Transverse colon (tissue), 4 donors: ENCODE results near the gene UNC80. TPM values are rescaled to one million over a fixed set of nuclear protein-coding genes. Genes with fewer than 3 reads are reported as not detected.
"Not testable (repeated sequence)": the region's sequence is repeated elsewhere in the genome, so short reads cannot be mapped to it uniquely, and the experiment has no call there.

ENCODE experiments used
- DNase-seq: peaks from one replicate; pipeline ENCODE4 v3.0.0-alpha.2; 2019
- H3K27ac ChIP-seq, 4 donors: fragments of 200-600 bp; sonication (generic); 2 replicates each; pipeline ENCODE4 v1.5.1; 2016 to 2018; ENCODE audit warnings: inconsistent platforms in 4 of 4
- H3K27me3 ChIP-seq: fragments of 200-600 bp; sonication (generic); 2 replicates; pipeline ENCODE4 v1.5.1; 2017; ENCODE audit warnings: inconsistent platforms
- H3K36me3 ChIP-seq, 4 donors: fragments of 200-600 bp; sonication (generic); 2 replicates each; pipeline ENCODE4 v1.5.1; 2017 to 2019; ENCODE audit warnings: inconsistent platforms in 4 of 4
- H3K4me1 ChIP-seq, 4 donors: fragments of 200-600 bp; sonication (generic); 2 replicates each; pipeline ENCODE4 v1.5.1; 2017 to 2020; ENCODE audit warnings: inconsistent platforms in 4 of 4
- H3K4me3 ChIP-seq, 4 donors: fragments of 200-600 bp; sonication (generic); 1 replicate in 1 of 4; 2 replicates in 3 of 4; pipeline versions ENCODE4 v1.5.1 to v1.6.1; 2017 to 2019; ENCODE audit warnings: inconsistent platforms in 4 of 4
- H3K9me3 ChIP-seq, 2 donors: fragments of 200-600 bp; sonication (generic); 2 replicates each; pipeline ENCODE4 v1.5.1; 2017 to 2019; ENCODE audit warnings: inconsistent platforms in 2 of 2
- EP300 ChIP-seq: sonication (generic); formaldehyde crosslinking; IDR thresholded peaks from one replicate; pipeline ENCODE4 v1.6.1; 2017; ENCODE audit warnings: antibody characterized with exemption, low read depth
- POLR2A ChIP-seq: fragments of 450-650 bp; IDR thresholded peaks from one replicate; pipeline ENCODE4 v1.6.1; 2016; ENCODE audit warnings: antibody characterized with exemption, mild to moderate bottlenecking, moderate library complexity
- POLR2AphosphoS5 ChIP-seq, 3 donors: sonication (generic); formaldehyde crosslinking; IDR thresholded peaks; one replicate each; pipeline ENCODE4 v1.6.1; 2016; ENCODE audit warnings: antibody characterized with exemption in 3 of 3
- WGBS, 2 donors: methylation state at CpG; one replicate each; pipeline ENCODE4 v1.1.5; 2018; ENCODE audit warnings: low coverage in 1 of 2; 5-methylcytosine and 5-hydroxymethylcytosine counted together
- in situ Hi-C, 4 donors: fragments of 200-750 bp; cut with MboI; loops; one replicate each; pipeline versions ENCODE4 v1.15.0 to v1.15.1; 2017; ENCODE audit warnings: low sequenced_read_pairs in 3 of 4, low pct_ligation_motif_present in 1 of 4, low pct_unique_long_range_greater_than_20kb in 1 of 4
- intact Hi-C: fragments of 100-400 bp; cut with DNase I; formaldehyde crosslinking; loops from one replicate; pipeline ENCODE4 v1.15.1; 2023; ENCODE audit warnings: low total_unique reads
- total RNA-seq, 4 donors: library from RNA; depleted of rRNA; stranded (reverse); fragments of >200 nt; gene quantifications; one replicate each; pipeline ENCODE4 v1.1.0, GENCODE V29; 2016
- TF ChIP-seq, protein P1 (sequence below), 5 experiments: fragments of 200-600 bp in 3 of 5; fragments of 450-650 bp in 2 of 5; sonication (generic) in 3 of 5; IDR thresholded peaks; 1 replicate in 2 of 5; 2 replicates in 3 of 5; pipeline ENCODE4 v1.5.1; 2016 to 2017; ENCODE audit warnings: antibody characterized with exemption in 5 of 5, inconsistent platforms in 3 of 5, mild to moderate bottlenecking in 2 of 5, moderate library complexity in 1 of 5

Gene UNC80
- total RNA-seq, 4 donors from 2014 or later = 0.14 to 0.75 (median 0.16) TPM; not detected in 1

DNA sequence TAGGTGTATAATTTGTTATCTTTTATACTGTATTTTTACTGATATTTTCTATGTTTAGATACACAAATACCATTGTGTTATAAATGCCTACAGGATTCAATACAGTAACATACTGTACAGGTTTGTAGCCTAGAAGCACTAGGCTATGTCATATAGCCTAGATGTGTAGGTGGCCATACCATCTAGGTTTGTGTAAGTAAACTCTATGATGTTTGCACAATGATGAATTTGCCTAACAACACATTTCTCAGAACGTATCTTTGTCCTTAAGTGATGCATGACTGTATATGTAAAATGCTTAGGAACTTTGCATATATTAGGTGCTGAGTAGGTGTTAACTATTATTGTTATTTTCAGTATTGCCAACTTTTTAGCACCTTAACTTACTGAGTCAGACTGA, 17.3 kb downstream of the UNC80 start:
- Histone ChIP-seq H3K36me3 (no peaks in the 10 kb centered on the region), H3K4me1 (no peaks in the 10 kb centered on the region), H3K27me3 (no peaks in the 10 kb centered on the region), H3K4me3 (no peak overlapping the region), H3K9me3 (no peaks in the 10 kb centered on the region), H3K27ac (no peak overlapping the region)
- no peak for DNase-seq
- intact Hi-C loops = loop anchor here (1.0 to 2.0 kb wide), 2 partner anchors 29 to 58 kb away; no protein-coding TSS in a partner anchor
- TF ChIP-seq POLR2AphosphoS5 (IDR thresholded peaks at IDR 0.05) (no peak), EP300 (no peak), POLR2A (no peak)
- TF ChIP-seq, protein P1, sequence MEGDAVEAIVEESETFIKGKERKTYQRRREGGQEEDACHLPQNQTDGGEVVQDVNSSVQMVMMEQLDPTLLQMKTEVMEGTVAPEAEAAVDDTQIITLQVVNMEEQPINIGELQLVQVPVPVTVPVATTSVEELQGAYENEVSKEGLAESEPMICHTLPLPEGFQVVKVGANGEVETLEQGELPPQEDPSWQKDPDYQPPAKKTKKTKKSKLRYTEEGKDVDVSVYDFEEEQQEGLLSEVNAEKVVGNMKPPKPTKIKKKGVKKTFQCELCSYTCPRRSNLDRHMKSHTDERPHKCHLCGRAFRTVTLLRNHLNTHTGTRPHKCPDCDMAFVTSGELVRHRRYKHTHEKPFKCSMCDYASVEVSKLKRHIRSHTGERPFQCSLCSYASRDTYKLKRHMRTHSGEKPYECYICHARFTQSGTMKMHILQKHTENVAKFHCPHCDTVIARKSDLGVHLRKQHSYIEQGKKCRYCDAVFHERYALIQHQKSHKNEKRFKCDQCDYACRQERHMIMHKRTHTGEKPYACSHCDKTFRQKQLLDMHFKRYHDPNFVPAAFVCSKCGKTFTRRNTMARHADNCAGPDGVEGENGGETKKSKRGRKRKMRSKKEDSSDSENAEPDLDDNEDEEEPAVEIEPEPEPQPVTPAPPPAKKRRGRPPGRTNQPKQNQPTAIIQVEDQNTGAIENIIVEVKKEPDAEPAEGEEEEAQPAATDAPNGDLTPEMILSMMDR (IDR thresholded peaks at IDR 0.05) = no peak
- 50 to 57% methylated on average over 1 of the region's 1 CpG for WGBS, 2 donors
- in situ Hi-C loops = no loop called here

DNA sequence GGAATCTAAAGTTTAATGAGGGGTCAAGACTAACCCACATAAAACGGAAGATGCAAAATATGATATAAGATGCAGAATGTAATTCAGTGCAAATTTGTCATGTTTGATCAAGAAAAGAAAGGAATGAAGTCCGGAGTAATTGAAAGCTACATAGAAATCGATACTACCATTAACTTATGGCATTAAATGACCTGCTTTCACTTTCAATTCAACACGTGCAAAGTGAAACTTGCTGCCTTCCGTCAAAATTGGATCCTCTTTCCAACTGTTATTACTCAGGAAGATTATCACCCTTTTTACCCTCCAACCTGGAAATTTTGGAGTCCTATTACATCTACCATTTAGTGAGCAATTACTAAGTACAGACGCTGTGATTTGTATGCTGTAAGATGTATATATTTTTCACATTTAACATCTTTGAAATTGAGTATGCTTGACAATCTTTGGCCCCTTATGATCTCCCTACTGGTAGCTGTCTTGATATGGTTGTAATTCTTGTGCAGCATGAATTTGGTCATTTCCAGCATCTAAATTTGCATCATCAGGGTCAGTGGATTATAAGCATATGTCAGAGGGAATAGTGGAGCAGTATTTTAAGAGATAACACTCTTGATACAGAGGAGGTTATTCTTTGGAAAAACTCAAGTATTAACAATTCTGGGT, 18.6 kb downstream of the UNC80 start:
- Histone ChIP-seq H3K36me3 (no peaks in the 10 kb centered on the region), H3K9me3 (no peaks in the 10 kb centered on the region), H3K27me3 (no peaks in the 10 kb centered on the region), H3K27ac (no peak overlapping the region), H3K4me3 (peak overlapping the region in 1 of 4 donors; percentile 4), H3K4me1 (no peaks in the 10 kb centered on the region)
- TF ChIP-seq POLR2AphosphoS5 (IDR thresholded peaks at IDR 0.05) (no peak), POLR2A (no peak), EP300 (no peak)
- TF ChIP-seq, protein P1 (IDR thresholded peaks at IDR 0.05) = no peak
- intact Hi-C loops (no loop called here), in situ Hi-C loops (no loop called here)
- DNase-seq = no peak
- 28 to 36% methylated on average over 6 of the region's 6 CpGs for WGBS, 2 donors

DNA sequence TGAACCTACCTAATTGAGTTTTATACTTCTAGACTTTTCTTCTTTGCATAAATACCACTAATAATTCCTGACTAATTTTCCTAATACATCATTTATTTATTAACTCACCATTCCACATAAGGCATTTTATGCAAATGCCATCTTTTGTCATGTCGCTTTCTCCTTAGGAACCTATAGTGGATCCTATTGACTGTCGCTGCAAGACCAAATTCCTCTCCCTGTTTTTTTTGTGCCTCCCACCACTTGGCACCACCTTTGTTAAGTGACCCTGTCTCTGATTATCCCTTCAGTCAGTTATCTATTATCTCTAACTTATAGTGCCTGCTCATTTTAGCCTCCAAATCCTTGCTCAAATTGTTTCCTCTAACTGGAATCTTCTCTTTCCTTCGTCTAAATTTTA, 19.5 kb downstream of the UNC80 start:
- Histone ChIP-seq H3K27ac (no peak overlapping the region), H3K4me1 (no peaks in the 10 kb centered on the region), H3K9me3 (no peaks in the 10 kb centered on the region), H3K27me3 (no peaks in the 10 kb centered on the region), H3K4me3 (no peak overlapping the region), H3K36me3 (no peaks in the 10 kb centered on the region)
- WGBS, 2 donors = 79 to 88% methylated on average over 3 of the region's 3 CpGs
- intact Hi-C loops (no loop called here), in situ Hi-C loops (no loop called here)
- TF ChIP-seq POLR2AphosphoS5 (IDR thresholded peaks at IDR 0.05) = no peak
- TF ChIP-seq POLR2A = no peak
- TF ChIP-seq, protein P1 (IDR thresholded peaks at IDR 0.05) = no peak
- no peak for TF ChIP-seq EP300
- DNase-seq = no peak

DNA sequence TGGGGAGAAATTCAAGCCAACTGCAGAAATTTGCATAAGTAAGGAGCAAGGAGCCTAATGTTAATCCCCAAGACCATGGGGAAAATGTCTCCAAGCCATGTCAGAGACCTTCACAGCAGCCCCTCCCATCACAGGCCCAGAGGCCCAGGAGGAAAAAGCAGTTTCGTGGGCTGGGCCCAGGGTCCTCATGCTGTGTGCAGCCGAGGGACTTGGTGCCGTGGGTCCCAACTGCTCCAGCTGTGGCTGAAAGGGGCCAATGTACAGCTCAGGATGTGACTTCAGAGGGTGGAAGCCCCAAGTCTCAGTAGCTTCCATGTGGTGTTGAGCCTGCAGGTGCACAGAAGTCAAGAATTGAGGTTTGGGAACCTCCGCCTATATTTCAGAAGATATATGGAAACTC, 23.8 kb downstream of the UNC80 start:
- H3K27ac ChIP-seq, DNase-seq, intact Hi-C loops, H3K9me3 ChIP-seq, H3K36me3 ChIP-seq, H3K4me3 ChIP-seq, H3K27me3 ChIP-seq, H3K4me1 ChIP-seq, in situ Hi-C loops: not testable (repeated sequence)
- 78% methylated on average over 4 of the region's 4 CpGs; no CpG with 5 or more reads in 1 of the 2 donors for WGBS, 2 donors

DNA sequence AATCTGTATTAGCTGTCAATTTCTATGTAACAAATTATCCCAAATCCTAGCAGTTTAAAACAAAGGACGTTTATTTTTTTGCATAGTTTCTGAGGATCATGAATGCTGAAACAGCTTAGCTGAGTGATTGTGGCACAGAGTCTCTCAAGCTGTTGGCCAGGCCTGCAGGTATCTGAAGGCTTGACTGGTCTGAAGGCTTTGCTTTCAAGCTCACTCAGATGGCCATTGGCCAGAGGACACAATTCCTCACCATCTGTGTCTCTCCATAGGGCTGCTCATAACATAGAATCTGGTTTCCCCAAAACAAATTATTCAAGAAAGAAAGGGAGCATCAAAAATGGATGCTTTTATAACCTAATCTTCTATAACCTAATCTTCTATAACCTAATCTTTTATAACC, 33.7 kb downstream of the UNC80 start:
- Histone ChIP-seq H3K36me3 (no peaks in the 10 kb centered on the region), H3K27me3 (no peaks in the 10 kb centered on the region), H3K27ac (no peak overlapping the region), H3K9me3 (no peaks in the 10 kb centered on the region), H3K4me3 (no peak overlapping the region), H3K4me1 (no peaks in the 10 kb centered on the region)
- intact Hi-C loops (no loop called here), in situ Hi-C loops (no loop called here)
- TF ChIP-seq, protein P1 (IDR thresholded peaks at IDR 0.05) = no peak
- no peak for DNase-seq
- 29 to 59% methylated on average over 1 of the region's 1 CpG for WGBS, 2 donors
